GM21526 (cell line): ENCODE measurements around the gene TMEM94.
A peak's percentile ranks its signal among the peaks of the same experiment; 100 is the strongest.
"Not testable (repeated sequence)": the region's sequence is repeated elsewhere in the genome, so short reads cannot be mapped to it uniquely, and the experiment has no call there.

Experiments
- ATAC-seq: cut with Tn5 transposase; IDR thresholded peaks from one replicate; pipeline ENCODE4 v1.9.1; 2021; ENCODE audit warnings: moderate library complexity; ENCODE audit not compliant: unreplicated experiment, low FRiP score

Gene TMEM94

GRCh38 chr17:75456417-75457046, at the start of gene TMEM94:
Gene TMEM94 (plus strand): TSS chr17:75456635. CDS start chr17:75471906, 15,271 bp downstream.
- peak; percentile 90 for ATAC-seq

GRCh38 chr17:75407655-75408352, 48.6 kb upstream of the TMEM94 start:
- no peak for ATAC-seq

- ATAC-seq = no peak
Observed at GRCh38 chr17:75410141-75410540, 46.3 kb upstream of the TMEM94 start.

DNA sequence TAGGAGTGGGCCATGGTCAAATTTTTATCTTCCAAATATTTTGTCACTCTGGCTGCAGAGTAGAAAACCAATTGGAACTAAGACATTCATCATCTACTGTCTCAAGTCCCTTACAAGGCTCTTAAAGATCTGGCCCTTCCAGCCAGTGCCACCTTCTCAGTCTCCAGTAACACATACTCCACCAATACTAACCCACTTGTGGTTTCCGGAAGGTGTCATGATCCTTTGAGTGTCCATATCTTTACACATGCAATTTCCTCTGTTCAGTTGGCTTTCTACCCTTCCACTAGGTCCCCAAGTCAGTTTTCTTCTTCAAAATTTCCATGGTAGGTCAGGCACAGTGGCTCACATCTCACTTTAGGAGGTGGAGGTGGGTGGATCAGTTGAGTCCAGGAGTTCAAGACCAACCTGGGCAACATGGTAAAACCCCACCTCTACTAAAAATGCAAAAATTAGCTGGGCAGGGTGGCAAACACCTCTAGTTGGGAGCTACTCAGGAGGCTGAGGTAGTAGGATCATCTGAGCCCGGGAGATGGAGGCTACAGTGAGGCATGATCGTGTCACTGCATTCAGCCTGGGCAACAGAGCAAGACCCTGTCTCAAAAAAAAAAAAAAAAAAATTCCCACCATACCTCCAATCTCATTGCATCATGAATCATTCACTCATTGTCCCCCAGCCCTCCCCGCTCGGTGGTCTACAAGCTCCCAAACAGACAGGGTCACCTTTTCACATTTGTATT, 44.9 kb upstream of the TMEM94 start:
- no peak for ATAC-seq

DNA sequence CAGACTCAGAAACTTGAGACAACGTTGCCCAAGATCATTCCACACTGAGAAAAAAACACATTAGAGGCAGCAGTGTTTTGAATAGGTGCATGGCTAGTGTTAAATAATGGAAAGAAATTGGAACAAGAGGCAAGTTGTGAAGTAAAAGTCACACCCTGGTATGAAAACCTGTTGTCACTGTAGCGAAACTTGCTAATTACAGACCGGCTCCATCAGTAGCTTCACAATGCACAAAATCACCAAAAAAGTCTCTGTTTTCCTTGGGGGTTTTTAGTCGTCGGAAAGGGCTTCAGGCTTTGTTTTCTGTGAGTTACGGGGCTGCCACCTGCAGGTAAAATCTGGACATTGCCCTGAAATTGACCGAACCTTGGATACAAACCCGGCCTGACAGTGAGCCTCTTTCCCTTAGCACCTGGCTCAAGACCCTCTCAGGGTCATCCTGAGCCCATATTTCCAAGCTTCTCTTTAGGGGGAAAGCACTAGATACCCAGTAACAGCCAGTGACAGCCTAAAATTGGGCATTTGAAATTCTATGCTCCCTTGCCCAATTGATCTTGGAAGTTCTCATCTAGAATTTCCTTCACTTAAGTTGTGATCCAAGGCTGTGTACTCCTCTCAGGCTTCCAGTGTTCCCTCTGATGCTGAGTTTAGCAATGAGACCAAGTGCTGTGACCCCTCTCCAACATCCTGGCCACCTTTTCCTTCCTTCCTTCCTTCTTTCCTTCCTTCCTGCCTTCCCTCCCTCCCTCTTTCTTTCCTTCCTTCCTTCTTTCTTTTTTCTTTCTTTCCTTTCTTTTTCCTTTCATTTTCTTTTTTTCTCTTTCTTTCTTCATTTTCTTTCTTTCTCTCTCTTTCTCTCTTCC, 43.7 kb upstream of the TMEM94 start:
- ATAC-seq = no peak

- no peak for ATAC-seq
Observed at GRCh38 chr17:75414488-75414887, 41.9 kb upstream of the TMEM94 start.

- no peak for ATAC-seq
Observed at GRCh38 chr17:75416006-75416405, 40.4 kb upstream of the TMEM94 start.

DNA sequence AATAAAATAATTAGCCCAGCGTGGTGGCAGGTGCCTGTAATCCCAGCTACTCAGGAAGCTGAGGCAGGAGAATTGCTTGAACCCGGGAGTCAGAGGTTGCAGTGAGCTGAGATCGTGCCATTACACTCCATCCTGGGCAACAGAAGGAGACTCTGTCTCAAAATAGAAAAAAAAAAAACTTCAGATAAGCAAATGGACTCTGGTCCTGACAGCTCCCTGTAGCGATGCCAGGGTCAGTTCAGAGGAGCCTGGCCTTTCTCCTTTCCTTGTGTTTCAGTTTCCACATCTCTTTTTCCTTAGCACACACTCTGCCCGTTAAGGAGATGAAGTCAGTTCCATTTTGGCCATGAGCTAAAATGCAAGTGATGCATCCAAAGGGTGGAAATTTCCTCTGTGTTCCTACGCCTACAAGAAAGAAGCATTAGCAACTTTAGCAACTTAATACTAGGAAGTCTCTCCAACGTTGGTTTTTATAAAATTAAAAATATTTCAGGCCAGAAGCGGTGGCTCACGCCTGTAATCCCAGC, 39.3 kb upstream of the TMEM94 start:
- ATAC-seq = no peak

GRCh38 chr17:75418531-75418930, 37.9 kb upstream of the TMEM94 start:
- ATAC-seq = no peak

DNA sequence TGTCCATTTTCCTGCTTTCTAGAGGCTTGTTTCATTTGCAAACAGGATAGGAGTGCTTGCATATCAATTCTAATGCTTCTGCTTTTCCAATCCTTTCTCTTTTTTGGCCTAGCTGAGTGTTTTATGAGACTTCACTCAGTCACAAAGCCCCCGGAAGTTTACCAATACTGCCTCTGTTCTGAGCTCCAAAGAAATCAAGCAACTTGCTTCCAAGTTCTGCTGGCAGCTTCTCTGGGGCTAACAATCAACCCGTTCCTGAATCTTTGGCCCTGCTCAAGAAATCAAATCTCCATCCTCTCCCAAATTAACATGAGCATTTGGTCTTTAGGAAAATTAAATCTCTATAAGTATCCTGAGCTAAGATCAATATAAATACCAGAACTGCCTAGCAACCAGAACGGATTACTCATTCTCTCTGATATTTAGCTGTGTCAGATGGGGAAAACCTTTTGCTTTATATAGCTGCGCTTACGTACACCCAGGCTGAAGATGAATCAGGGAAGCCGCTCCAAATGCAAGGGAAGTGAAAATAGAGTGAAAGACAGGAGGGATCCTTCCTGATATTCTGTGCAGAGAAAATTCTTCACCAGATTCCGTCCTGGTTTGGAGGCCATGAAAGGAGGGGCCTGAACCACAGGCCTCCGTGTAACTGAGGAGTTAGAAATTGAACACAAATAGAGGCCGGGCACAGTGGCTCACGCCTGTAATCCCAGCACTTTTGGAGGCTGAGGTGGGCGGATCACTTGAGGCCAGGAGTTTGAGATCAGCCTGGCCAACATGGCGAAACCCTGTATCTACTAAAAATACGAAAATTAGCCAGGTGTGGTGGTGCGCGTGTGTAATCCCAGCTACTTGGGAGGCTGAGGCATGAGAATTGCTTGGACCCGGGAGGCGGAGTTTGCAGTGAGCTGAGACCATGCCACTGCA, 27.6 kb upstream of the TMEM94 start:
- ATAC-seq = no peak

GRCh38 chr17:75430159-75430974, 26.1 kb upstream of the TMEM94 start:
- no peak for ATAC-seq

- ATAC-seq = no peak
Observed at GRCh38 chr17:75433218-75433783, 23.1 kb upstream of the TMEM94 start.

DNA sequence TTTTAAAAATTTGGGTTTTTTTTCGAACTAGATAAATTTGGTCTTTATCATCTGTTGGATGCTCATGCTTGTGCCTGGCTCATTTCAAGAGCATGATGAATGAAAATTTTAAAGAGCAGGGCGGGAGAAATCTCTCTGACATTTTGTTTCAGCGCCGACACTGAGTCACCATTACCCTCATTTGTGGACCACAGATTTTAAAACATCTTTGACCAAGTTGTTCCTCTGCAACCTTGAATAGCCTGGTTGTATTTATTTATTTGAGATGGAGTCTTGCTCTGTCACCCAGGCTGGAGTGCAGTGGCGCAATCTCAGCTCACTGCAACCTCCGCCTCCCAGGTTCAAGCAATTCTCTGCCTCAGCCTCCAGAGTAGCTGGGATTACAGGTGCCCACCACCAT, 22.0 kb upstream of the TMEM94 start:
- not testable (repeated sequence) for ATAC-seq

- ATAC-seq = not testable (repeated sequence)
Observed at GRCh38 chr17:75437404-75437803, 19.0 kb upstream of the TMEM94 start.

- ATAC-seq = no peak
Observed at GRCh38 chr17:75439287-75439686, 17.1 kb upstream of the TMEM94 start.

DNA sequence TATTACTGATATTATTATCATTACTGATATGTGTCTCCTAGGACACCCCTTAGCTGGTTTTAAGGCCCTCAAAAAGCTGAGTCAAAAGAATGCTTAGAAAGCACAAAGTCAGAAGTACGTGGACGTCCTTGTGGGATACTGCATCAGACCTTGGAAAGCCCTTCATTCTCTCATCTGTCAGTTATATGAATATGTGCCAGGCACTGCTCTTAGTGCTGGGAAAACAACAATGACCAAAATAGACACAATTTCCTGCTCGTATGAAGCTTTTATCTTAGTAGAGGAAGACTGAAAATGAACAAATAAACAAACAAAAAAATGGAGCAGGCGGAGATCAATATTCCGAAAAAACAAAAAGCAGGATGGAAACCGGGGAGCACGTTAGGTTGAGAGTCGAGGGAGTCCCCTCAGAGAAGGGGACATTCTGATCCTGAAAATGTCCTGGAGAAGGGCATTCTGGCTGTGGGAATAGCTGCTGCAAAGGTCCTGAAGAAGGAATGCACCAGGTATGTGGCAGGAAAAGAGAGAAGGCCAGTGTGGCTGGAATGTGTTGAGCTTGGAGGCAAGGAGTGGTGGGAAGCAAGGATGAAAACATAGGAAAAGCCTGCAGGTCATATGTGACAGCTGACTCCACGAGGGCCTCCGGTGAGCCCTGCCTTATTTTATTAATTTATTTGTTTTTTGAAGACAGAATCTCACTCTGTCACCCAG, 15.5 kb upstream of the TMEM94 start:
- ATAC-seq = no peak
